GM12878 (cell line): ENCODE measurements around the gene KRTAP1-1. TPM values are rescaled to one million over a fixed set of nuclear protein-coding genes. Genes with fewer than 3 reads are reported as not detected.

Experiments used
- ATAC-seq: fragments of 200-7000 bp; cut with Tn5 transposase; 3 replicates; pipeline ENCODE4 v1.9.1; 2020; ENCODE audit warnings: mild to moderate bottlenecking, moderate library complexity
- BruUV-seq: library from RNA; stranded (reverse); fragments of 400-500 nt; replicated peaks from 2 replicates; lab custom pipeline; 2021; lab: Mats Ljungman, UMichigan
- CTCF ChIA-PET: fragments of 300-600 bp; sonication (Branson Sonifier 250); formaldehyde crosslinking; extraction: SDS; loops from one replicate; lab custom pipeline; 2021; ENCODE audit warnings: inconsistent platforms; lab: Yijun Ruan, JAX
- POLR2A ChIA-PET: fragments of 350-600 bp; formaldehyde crosslinking; extraction: SDS; loops from one replicate; lab custom pipeline; 2021; ENCODE audit warnings: inconsistent platforms; lab: Charles Lee
- RAD21 ChIA-PET: fragments of 300-600 bp; sonication (Branson Sonifier 250); formaldehyde crosslinking; loops from one replicate; lab custom pipeline; 2023; ENCODE audit warnings: antibody characterized with exemption; ENCODE audit not compliant: unreplicated experiment; lab: Charles Lee
- SMC1A ChIA-PET: fragments of 300-600 bp; sonication (Branson Sonifier 250); formaldehyde crosslinking; loops from one replicate; lab custom pipeline; 2023; ENCODE audit not compliant: unreplicated experiment, uncharacterized antibody; lab: Charles Lee
- DNase-seq: peaks from one replicate; pipeline ENCODE4 v3.0.0-alpha.2; 2011; ENCODE audit warnings: low read depth, low spot score
- FAIRE-seq: peaks from 3 replicates; lab custom pipeline; 2011; peaks lifted over from hg19 to GRCh38; lab: Jason Lieb, UNC
- H2AFZ ChIP-seq: 2 replicates; pipeline ENCODE4 v1.6.0; 2011; ENCODE audit warnings: low read depth, low read length, control low read depth; ENCODE audit not compliant: control insufficient read depth
- H3K27ac ChIP-seq: 2 replicates; pipeline ENCODE4 v1.5.1; 2011; ENCODE audit warnings: control low read depth; ENCODE audit not compliant: control insufficient read depth, insufficient read depth
- H3K27me3 ChIP-seq, 2 experiments: replicated peaks in 1 of 2; 2 replicates each; pipeline versions ENCODE4 v1.6.0 to v1.6.1; 2011; ENCODE audit warnings: low read length in 1 of 2; ENCODE audit not compliant: control insufficient read depth in 2 of 2, insufficient read depth in 2 of 2
- H3K36me3 ChIP-seq, 2 experiments: 2 replicates each; pipeline ENCODE4 v1.5.1; 2011; ENCODE audit warnings: low read length in 1 of 2; ENCODE audit not compliant: control insufficient read depth in 2 of 2, insufficient read depth in 2 of 2
- H3K4me1 ChIP-seq: 2 replicates; pipeline ENCODE4 v1.6.1; 2011; ENCODE audit warnings: mild to moderate bottlenecking, low read length, moderate library complexity, mixed read lengths; ENCODE audit not compliant: control insufficient read depth, insufficient read depth
- H3K4me2 ChIP-seq: 2 replicates; pipeline ENCODE4 v1.6.0; 2011; ENCODE audit warnings: control low read depth; ENCODE audit not compliant: control insufficient read depth, insufficient read depth
- H3K4me3 ChIP-seq: fragments of 200-600 bp; sonication (generic); 2 replicates; pipeline ENCODE4 v1.5.1; 2016
- H3K79me2 ChIP-seq: 2 replicates; pipeline ENCODE4 v1.6.0; 2011; ENCODE audit warnings: low read length; ENCODE audit not compliant: control insufficient read depth, insufficient read depth
- H3K9ac ChIP-seq: 2 replicates; pipeline ENCODE4 v1.8.0; 2011; ENCODE audit warnings: low read length, control low read depth, mixed read lengths; ENCODE audit not compliant: control insufficient read depth, insufficient read depth
- H3K9me3 ChIP-seq: replicated peaks from 3 replicates; pipeline ENCODE4 v1.5.1; 2011; ENCODE audit warnings: mild to moderate bottlenecking, low read length; ENCODE audit not compliant: control insufficient read depth, insufficient read depth
- H4K20me1 ChIP-seq: 2 replicates; pipeline ENCODE4 v1.6.0; 2011; ENCODE audit not compliant: control insufficient read depth, insufficient read depth
- BACH1 ChIP-seq: fragments of 450-650 bp; IDR thresholded peaks from 2 replicates; pipeline ENCODE4 v1.6.1; 2017; ENCODE audit warnings: mild to moderate bottlenecking, borderline replicate concordance
- CHD1 ChIP-seq: IDR thresholded peaks from 2 replicates; pipeline ENCODE4 v1.6.1; 2012; ENCODE audit warnings: low read depth, low read length, improper control_type of control experiment
- CREB1 ChIP-seq: IDR thresholded peaks from 2 replicates; pipeline ENCODE4 v1.6.1; 2012; ENCODE audit warnings: low read depth, mild to moderate bottlenecking, inconsistent platforms
- IRF4 ChIP-seq: IDR thresholded peaks from 2 replicates; pipeline ENCODE4 v1.6.1; 2011; ENCODE audit warnings: low read depth, low read length
- KLF5 ChIP-seq: fragments of 450-650 bp; IDR thresholded peaks from 2 replicates; pipeline ENCODE4 v1.6.1; 2014; ENCODE audit warnings: mild to moderate bottlenecking; ENCODE audit not compliant: partially characterized antibody
- LARP7 ChIP-seq: fragments of 450-650 bp; IDR thresholded peaks from 2 replicates; pipeline ENCODE4 v1.6.1; 2017; ENCODE audit warnings: mild to moderate bottlenecking
- NFYA ChIP-seq: IDR thresholded peaks from 2 replicates; pipeline ENCODE4 v1.6.1; 2011; ENCODE audit warnings: low read depth, mild to moderate bottlenecking, low read length, improper control_type of control experiment, borderline replicate concordance
- NR2C2 ChIP-seq: IDR thresholded peaks from 2 replicates; pipeline ENCODE4 v1.6.1; 2011; ENCODE audit warnings: borderline replicate concordance, low read depth; ENCODE audit not compliant: control insufficient read depth, insufficient read length
- PAX5 ChIP-seq: IDR thresholded peaks from 2 replicates; pipeline ENCODE4 v1.6.1; 2011; ENCODE audit warnings: low read depth, low read length, borderline replicate concordance
- PML ChIP-seq: IDR thresholded peaks from 2 replicates; pipeline ENCODE4 v1.6.1; 2012; ENCODE audit warnings: low read length, inconsistent platforms
- RAD21 ChIP-seq: IDR thresholded peaks from 2 replicates; pipeline ENCODE4 v1.6.1; 2011; ENCODE audit warnings: mild to moderate bottlenecking, low read depth, low read length, moderate library complexity; ENCODE audit not compliant: insufficient read depth
- SMAD1 ChIP-seq: fragments of 450-650 bp; IDR thresholded peaks from 2 replicates; pipeline ENCODE4 v1.6.1; 2018; ENCODE audit warnings: mild to moderate bottlenecking, low read depth; ENCODE audit not compliant: partially characterized antibody
- TCF3 ChIP-seq: IDR thresholded peaks from 2 replicates; pipeline ENCODE4 v1.6.1; 2012; ENCODE audit warnings: low read depth, mild to moderate bottlenecking, low read length, borderline replicate concordance; ENCODE audit not compliant: insufficient read depth
- TCF7 ChIP-seq: IDR thresholded peaks from 2 replicates; pipeline ENCODE4 v1.6.1; 2014; ENCODE audit warnings: antibody characterized with exemption, borderline replicate concordance
- ZNF217 ChIP-seq: fragments of 450-650 bp; IDR thresholded peaks from 2 replicates; pipeline ENCODE4 v1.6.1; 2017; ENCODE audit warnings: antibody characterized with exemption, mild to moderate bottlenecking
- ZNF24 ChIP-seq: fragments of 450-650 bp; IDR thresholded peaks from 2 replicates; pipeline ENCODE4 v1.6.1; 2017; ENCODE audit warnings: antibody characterized with exemption, mild to moderate bottlenecking
- WGBS: methylation state at CpG from one replicate; pipeline ENCODE4 v1.1.6; 2016; ENCODE audit warnings: low lambda C conversion rate; ENCODE audit not compliant: insufficient replicate concordance, insufficient coverage; ENCODE audit errors: missing lambda C conversion rate; 5-methylcytosine and 5-hydroxymethylcytosine counted together
- in situ Hi-C: fragments of 300-500 bp; cut with MboI; formaldehyde crosslinking; loops from 9 replicates; pipeline ENCODE4 v1.14.3; 2018; ENCODE audit warnings: mixed read lengths
- intact Hi-C: fragments of 100-400 bp; cut with micrococcal nuclease; formaldehyde crosslinking; loops from one replicate; pipeline ENCODE4 v1.14.2; 2022; ENCODE audit not compliant: unreplicated experiment
- polyA plus RNA-seq, 11 experiments: library from polyadenylated mRNA; depleted of rRNA in 4 of 11; unstranded in 6 of 11; stranded (reverse) in 5 of 11; fragments of >200 nt; fragmentation: Nextera tagmentation in 4 of 11; fragmentation: Illumina TruSeq in 1 of 11; extraction: Ambion mirVana in 4 of 11; extraction: Trizol in 1 of 11; gene quantifications; 1 replicate in 1 of 11; 2 replicates in 10 of 11; pipeline versions ENCODE4 v1.2.1 to v1.2.3, GENCODE V29; 2011 to 2016; ENCODE audit warnings: inconsistent platforms in 2 of 11, missing spikeins in 2 of 11, low read depth in 1 of 11
- total RNA-seq, 4 experiments: library from RNA; depleted of rRNA in 3 of 4; stranded (reverse); fragments of >200 nt in 3 of 4; fragmentation: Illumina TruSeq in 1 of 4; extraction: Trizol in 1 of 4; gene quantifications; 2 replicates each; pipeline versions ENCODE4 v1.2.1 to v1.2.3, GENCODE V29; 2013 to 2021
- TF ChIP-seq, protein P1 (sequence below): fragments of 450-650 bp; formaldehyde crosslinking; IDR thresholded peaks from 2 replicates; pipeline ENCODE4 v1.5.0; 2022; ENCODE audit warnings: mild to moderate bottlenecking, missing genetic modification characterization
- TF ChIP-seq, protein P2 (sequence below): fragments of 450-650 bp; IDR thresholded peaks from 2 replicates; pipeline ENCODE4 v1.6.1; 2017; ENCODE audit warnings: mild to moderate bottlenecking, low read depth, inconsistent platforms; ENCODE audit not compliant: poor library complexity, severe bottlenecking

KRTAP1-1 gene
- total and polyA plus RNA-seq, 10 of the 15 experiments (the other 5 are each of a cell fraction or from before 2014, with no cell fraction given): not detected

- FAIRE-seq: no peak
- BruUV-seq: no TSS peak
Measured at GRCh38 chr17:41020336-41020735, 20.9 kb downstream of the KRTAP1-1 start.

GRCh38 chr17:41019415-41019814, 21.8 kb downstream of the KRTAP1-1 start:
- Histone ChIP-seq H3K4me3 (no peak overlapping the region), H2AFZ (no peak overlapping the region), H3K4me2 (no peak overlapping the region), H3K36me3 (no peaks in the 10 kb centered on the region), H4K20me1 (no peaks in the 10 kb centered on the region), H3K79me2 (no peaks in the 10 kb centered on the region), H3K9ac (no peak overlapping the region), H3K4me1 (no peaks in the 10 kb centered on the region), H3K9me3 (no peaks in the 10 kb centered on the region), H3K27me3 (no peaks in the 10 kb centered on the region; a peak in 2 of 4 replicates), H3K27ac (no peak overlapping the region)
- TF ChIP-seq PAX5 (no peak), CHD1 (no peak), LARP7 (no peak), ZNF217 (no peak), TCF3 (no peak), NFYA (no peak), CREB1 (no peak), BACH1 (no peak)
- TF ChIP-seq, protein P1, sequence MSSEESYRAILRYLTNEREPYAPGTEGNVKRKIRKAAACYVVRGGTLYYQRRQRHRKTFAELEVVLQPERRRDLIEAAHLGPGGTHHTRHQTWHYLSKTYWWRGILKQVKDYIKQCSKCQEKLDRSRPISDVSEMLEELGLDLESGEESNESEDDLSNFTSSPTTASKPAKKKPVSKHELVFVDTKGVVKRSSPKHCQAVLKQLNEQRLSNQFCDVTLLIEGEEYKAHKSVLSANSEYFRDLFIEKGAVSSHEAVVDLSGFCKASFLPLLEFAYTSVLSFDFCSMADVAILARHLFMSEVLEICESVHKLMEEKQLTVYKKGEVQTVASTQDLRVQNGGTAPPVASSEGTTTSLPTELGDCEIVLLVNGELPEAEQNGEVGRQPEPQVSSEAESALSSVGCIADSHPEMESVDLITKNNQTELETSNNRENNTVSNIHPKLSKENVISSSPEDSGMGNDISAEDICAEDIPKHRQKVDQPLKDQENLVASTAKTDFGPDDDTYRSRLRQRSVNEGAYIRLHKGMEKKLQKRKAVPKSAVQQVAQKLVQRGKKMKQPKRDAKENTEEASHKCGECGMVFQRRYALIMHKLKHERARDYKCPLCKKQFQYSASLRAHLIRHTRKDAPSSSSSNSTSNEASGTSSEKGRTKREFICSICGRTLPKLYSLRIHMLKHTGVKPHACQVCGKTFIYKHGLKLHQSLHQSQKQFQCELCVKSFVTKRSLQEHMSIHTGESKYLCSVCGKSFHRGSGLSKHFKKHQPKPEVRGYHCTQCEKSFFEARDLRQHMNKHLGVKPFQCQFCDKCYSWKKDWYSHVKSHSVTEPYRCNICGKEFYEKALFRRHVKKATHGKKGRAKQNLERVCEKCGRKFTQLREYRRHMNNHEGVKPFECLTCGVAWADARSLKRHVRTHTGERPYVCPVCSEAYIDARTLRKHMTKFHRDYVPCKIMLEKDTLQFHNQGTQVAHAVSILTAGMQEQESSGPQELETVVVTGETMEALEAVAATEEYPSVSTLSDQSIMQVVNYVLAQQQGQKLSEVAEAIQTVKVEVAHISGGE: no peak
- TF ChIP-seq, protein P2, sequence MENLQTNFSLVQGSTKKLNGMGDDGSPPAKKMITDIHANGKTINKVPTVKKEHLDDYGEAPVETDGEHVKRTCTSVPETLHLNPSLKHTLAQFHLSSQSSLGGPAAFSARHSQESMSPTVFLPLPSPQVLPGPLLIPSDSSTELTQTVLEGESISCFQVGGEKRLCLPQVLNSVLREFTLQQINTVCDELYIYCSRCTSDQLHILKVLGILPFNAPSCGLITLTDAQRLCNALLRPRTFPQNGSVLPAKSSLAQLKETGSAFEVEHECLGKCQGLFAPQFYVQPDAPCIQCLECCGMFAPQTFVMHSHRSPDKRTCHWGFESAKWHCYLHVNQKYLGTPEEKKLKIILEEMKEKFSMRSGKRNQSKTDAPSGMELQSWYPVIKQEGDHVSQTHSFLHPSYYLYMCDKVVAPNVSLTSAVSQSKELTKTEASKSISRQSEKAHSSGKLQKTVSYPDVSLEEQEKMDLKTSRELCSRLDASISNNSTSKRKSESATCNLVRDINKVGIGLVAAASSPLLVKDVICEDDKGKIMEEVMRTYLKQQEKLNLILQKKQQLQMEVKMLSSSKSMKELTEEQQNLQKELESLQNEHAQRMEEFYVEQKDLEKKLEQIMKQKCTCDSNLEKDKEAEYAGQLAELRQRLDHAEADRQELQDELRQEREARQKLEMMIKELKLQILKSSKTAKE: no peak
- intact Hi-C loops (no loop called here), in situ Hi-C loops (no loop called here)
- ChIA-PET RAD21 (no interaction called here), POLR2A (interaction anchor here (0.6 kb wide), 1 partner anchor 95 kb away, joined by 3 read pairs; no protein-coding TSS in a partner anchor), CTCF (interaction anchor here (1.2 kb wide), 1 partner anchor 10 kb away, joined by 3 read pairs; the partner anchor contains the start of gene KRTAP1-4), SMC1A (no interaction called here)
- 63% methylated on average over 3 of the region's 3 CpGs for WGBS
- ATAC-seq: no peak
- no peak for DNase-seq
- no peak for FAIRE-seq
- BruUV-seq: no TSS peak

More at GRCh38 chr17:41020336-41020735, 20.9 kb downstream of the KRTAP1-1 start:
- no peaks in the 10 kb centered on the region for H3K79me2 ChIP-seq
- no peaks in the 10 kb centered on the region for H3K27me3 ChIP-seq
- SMC1A ChIA-PET: interaction anchor here (0.8 to 1.3 kb wide), 2 partner anchors 9 to 36 kb away, joined by 3 read pairs; partner anchors contain the start of gene KRT40
- ATAC-seq (no peak), DNase-seq (no peak)
- no peaks in the 10 kb centered on the region for H3K4me1 ChIP-seq
- H3K9me3 ChIP-seq: no peaks in the 10 kb centered on the region
- intact Hi-C loops: no loop called here
- no peak for TF ChIP-seq ZNF24
- no peak for TF ChIP-seq TCF7
- TF ChIP-seq IRF4: no peak
- TF ChIP-seq KLF5: no peak
- no peak for TF ChIP-seq BACH1
- TF ChIP-seq PML: no peak
- no peak for TF ChIP-seq SMAD1
- TF ChIP-seq NR2C2: no peak
- no peak for TF ChIP-seq RAD21
- H3K4me2 ChIP-seq: no peak overlapping the region
- H3K4me3 ChIP-seq: no peak overlapping the region
- RAD21 ChIA-PET: no interaction called here
- no peaks in the 10 kb centered on the region for H3K36me3 ChIP-seq
- H4K20me1 ChIP-seq: no peaks in the 10 kb centered on the region
- in situ Hi-C loops: no loop called here
- H3K27ac ChIP-seq: no peak overlapping the region
- POLR2A ChIA-PET: no interaction called here
- H3K9ac ChIP-seq: no peak overlapping the region
- H2AFZ ChIP-seq: no peak overlapping the region
- CTCF ChIA-PET: interaction anchor here (1.2 kb wide), 1 partner anchor 9 kb away, joined by 3 read pairs; the partner anchor contains the start of gene KRTAP1-4
